ENCODE data around the gene GRB10.

GRB10 gene

GRCh38 chr7:50651271-50651989 lies 131.3 kb downstream of the GRB10 start:
- no peak overlapping the region for H3K27ac ChIP-seq
- no peaks in the 10 kb centered on the region for H3K27me3 ChIP-seq (replicated peaks)
- TF ChIP-seq CTCF (IDR thresholded peaks at IDR 0.05; ENCODE audit: low read depth, low read length, missing control alignments) = no peak
- DNase-seq = no peak
- H3K36me3 ChIP-seq (replicated peaks) = no peaks in the 10 kb centered on the region
- in situ Hi-C loops (cut with HindIII; ENCODE audit: low pct_ligation_motif_present, low sequenced_read_pairs) = no loop called here
- no peak overlapping the region for H3K4me3 ChIP-seq (ENCODE audit: low read depth, low read length)

- TF ChIP-seq CTCF (IDR thresholded peaks at IDR 0.05; ENCODE audit: low read depth, low read length, missing control alignments) = no peak
- Histone ChIP-seq H3K27me3 (replicated peaks) (no peaks in the 10 kb centered on the region), H3K27ac (no peak overlapping the region)
These were observed 132.5 kb downstream of the GRB10 start for GRCh38 chr7:50650057-50650664.

GRCh38 chr7:50649259-50649885 lies 133.3 kb downstream of the GRB10 start:
- TF ChIP-seq CTCF (IDR thresholded peaks at IDR 0.05; ENCODE audit: low read depth, low read length, missing control alignments) = no peak
- no peaks in the 10 kb centered on the region for H3K36me3 ChIP-seq (replicated peaks)
- in situ Hi-C loops (cut with HindIII; ENCODE audit: low pct_ligation_motif_present, low sequenced_read_pairs) = no loop called here
- DNase-seq = no peak
- H3K27me3 ChIP-seq (replicated peaks) = no peaks in the 10 kb centered on the region
- no peak overlapping the region for H3K27ac ChIP-seq
- H3K4me3 ChIP-seq (ENCODE audit: low read depth, low read length) = no peak overlapping the region

More at GRCh38 chr7:50650057-50650664, 132.5 kb downstream of the GRB10 start:
- no peak for DNase-seq
- in situ Hi-C loops (cut with HindIII; ENCODE audit: low pct_ligation_motif_present, low sequenced_read_pairs) = no loop called here
- Histone ChIP-seq H3K36me3 (replicated peaks) (no peaks in the 10 kb centered on the region), H3K4me3 (ENCODE audit: low read depth, low read length) (no peak overlapping the region)

GRCh38 chr7:50648570-50649169 lies 134.0 kb downstream of the GRB10 start:
- Histone ChIP-seq H3K4me3 (ENCODE audit: low read depth, low read length) (no peak overlapping the region), H3K27ac (no peak overlapping the region), H3K27me3 (replicated peaks) (no peaks in the 10 kb centered on the region), H3K36me3 (replicated peaks) (no peaks in the 10 kb centered on the region)
- in situ Hi-C loops (cut with HindIII; ENCODE audit: low pct_ligation_motif_present, low sequenced_read_pairs) = no loop called here
- TF ChIP-seq CTCF (IDR thresholded peaks at IDR 0.05; ENCODE audit: low read depth, low read length, missing control alignments) = no peak
- no peak for DNase-seq

GRCh38 chr7:50648076-50648475 lies 134.6 kb downstream of the GRB10 start:
- no peaks in the 10 kb centered on the region for H3K27me3 ChIP-seq (replicated peaks)
- in situ Hi-C loops (cut with HindIII; ENCODE audit: low pct_ligation_motif_present, low sequenced_read_pairs) = no loop called here
- no peak overlapping the region for H3K27ac ChIP-seq
- DNase-seq = no peak
- no peak overlapping the region for H3K4me3 ChIP-seq (ENCODE audit: low read depth, low read length)
- H3K36me3 ChIP-seq (replicated peaks) = no peaks in the 10 kb centered on the region
- no peak for TF ChIP-seq CTCF (IDR thresholded peaks at IDR 0.05; ENCODE audit: low read depth, low read length, missing control alignments)
